HepG2 (cell line): Measurements from ENCODE around the gene COA7. TPM values are rescaled to one million over a fixed set of nuclear protein-coding genes. Genes with fewer than 3 reads are reported as not detected.

Source experiments
- ARNT ChIP-seq: fragments of 450-650 bp; IDR thresholded peaks from 2 replicates; pipeline ENCODE4 v1.6.1; 2017
- BCL3 ChIP-seq: sonication (generic); formaldehyde crosslinking; IDR thresholded peaks from 2 replicates; pipeline ENCODE4 v1.5.1; 2020; ENCODE audit warnings: mild to moderate bottlenecking, missing genetic modification reagents, moderate library complexity
- BCL6 ChIP-seq: IDR thresholded peaks from 2 replicates; pipeline ENCODE4 v1.6.1; 2016; ENCODE audit warnings: missing genetic modification reagents, missing compliant biosample characterization
- ESRRA ChIP-seq: sonication (generic); formaldehyde crosslinking; IDR thresholded peaks from 2 replicates; pipeline ENCODE4 v1.5.1; 2020; ENCODE audit warnings: mild to moderate bottlenecking, low read depth, missing genetic modification reagents
- FOSL2 ChIP-seq: sonication (generic); formaldehyde crosslinking; IDR thresholded peaks from 2 replicates; pipeline ENCODE4 v1.4.0; 2020; ENCODE audit warnings: missing genetic modification reagents
- HNF1B ChIP-seq: sonication (generic); formaldehyde crosslinking; IDR thresholded peaks from 2 replicates; pipeline ENCODE4 v1.5.1; 2020; ENCODE audit warnings: mild to moderate bottlenecking, moderate library complexity, missing genetic modification reagents
- JUNB ChIP-seq: sonication (generic); formaldehyde crosslinking; IDR thresholded peaks from 2 replicates; pipeline ENCODE4 v1.8.0; 2022; ENCODE audit warnings: missing genetic modification reagents, mild to moderate bottlenecking, borderline replicate concordance
- KDM1A ChIP-seq: IDR thresholded peaks from 2 replicates; pipeline ENCODE4 v1.6.1; 2016; ENCODE audit warnings: missing compliant biosample characterization
- KDM2A ChIP-seq: sonication (generic); formaldehyde crosslinking; IDR thresholded peaks from 2 replicates; pipeline ENCODE4 v1.4.0; 2020; ENCODE audit warnings: low read depth, missing genetic modification reagents, borderline replicate concordance
- KDM6A ChIP-seq: IDR thresholded peaks from 2 replicates; pipeline ENCODE4 v1.6.1; 2016; ENCODE audit warnings: low read depth
- KLF6 ChIP-seq: IDR thresholded peaks from 2 replicates; pipeline ENCODE4 v1.8.0; 2016; ENCODE audit warnings: missing biosample characterization, missing genetic modification reagents
- MNT ChIP-seq: fragments of 450-650 bp; IDR thresholded peaks from 2 replicates; pipeline ENCODE4 v1.6.1; 2016
- SAP130 ChIP-seq: IDR thresholded peaks from 2 replicates; pipeline ENCODE4 v1.6.1; 2016; ENCODE audit warnings: low read depth
- SMAD1 ChIP-seq: sonication (generic); formaldehyde crosslinking; IDR thresholded peaks from 2 replicates; pipeline ENCODE4 v1.4.0; 2020; ENCODE audit warnings: missing genetic modification reagents, low read depth, mild to moderate bottlenecking, borderline replicate concordance
- SNAI1 ChIP-seq: sonication (generic); formaldehyde crosslinking; IDR thresholded peaks from 2 replicates; pipeline ENCODE4 v1.5.0; 2020; ENCODE audit warnings: mild to moderate bottlenecking, missing genetic modification reagents, borderline replicate concordance
- TFAP4 ChIP-seq: sonication (generic); IDR thresholded peaks from 2 replicates; pipeline ENCODE4 v1.6.1; 2016; ENCODE audit warnings: low read depth, borderline replicate concordance
- USF2 ChIP-seq, 2 experiments: sonication (generic) in 1 of 2; formaldehyde crosslinking in 1 of 2; IDR thresholded peaks; 2 replicates each; pipeline versions ENCODE4 v1.5.1 to v1.6.1; 2011 to 2020; ENCODE audit warnings: borderline replicate concordance in 1 of 2, low read depth in 1 of 2, low read length in 1 of 2, mild to moderate bottlenecking in 1 of 2, missing genetic modification reagents in 1 of 2, moderate library complexity in 1 of 2
- ZNF20 ChIP-seq: sonication (generic); formaldehyde crosslinking; IDR thresholded peaks from 2 replicates; pipeline ENCODE4 v1.4.0; 2020; ENCODE audit warnings: mild to moderate bottlenecking, moderate library complexity, missing genetic modification reagents
- ZNF556 ChIP-seq: sonication (generic); formaldehyde crosslinking; IDR thresholded peaks from 2 replicates; pipeline ENCODE4 v1.4.0; 2020; ENCODE audit warnings: mild to moderate bottlenecking, missing genetic modification reagents, borderline replicate concordance
- ZNF569 ChIP-seq: sonication (generic); formaldehyde crosslinking; IDR thresholded peaks from 2 replicates; pipeline ENCODE4 v1.5.0; 2020; ENCODE audit warnings: mild to moderate bottlenecking, missing genetic modification reagents, moderate library complexity, borderline replicate concordance
- ZNF607 ChIP-seq: sonication (generic); formaldehyde crosslinking; IDR thresholded peaks from 2 replicates; pipeline ENCODE4 v1.5.1; 2020; ENCODE audit warnings: missing genetic modification reagents, mild to moderate bottlenecking, borderline replicate concordance
- polyA plus RNA-seq, 8 experiments: library from polyadenylated mRNA; depleted of rRNA in 3 of 8; stranded (reverse) in 7 of 8; unstranded in 1 of 8; fragments of >200 nt; fragmentation: Illumina TruSeq in 4 of 8; extraction: Trizol in 4 of 8; gene quantifications; 2 replicates each; pipeline versions ENCODE4 v1.2.1 to v1.2.3, GENCODE V29; 2011 to 2016; ENCODE audit warnings: low read depth in 4 of 8, missing spikeins in 1 of 8, mixed read lengths in 1 of 8; ENCODE audit not compliant: insufficient read depth in 1 of 8
- total RNA-seq, 5 experiments: library from RNA; depleted of rRNA; stranded (reverse); fragments of >200 nt; fragmentation: Illumina TruSeq; extraction: Trizol; gene quantifications; 2 replicates each; pipeline ENCODE4 v1.2.3, GENCODE V29; 2016; ENCODE audit warnings: low read depth in 1 of 5

COA7 gene
- total and polyA plus RNA-seq, 2 of the 13 experiments (the other 11 are each of a cell fraction or from before 2014, with no cell fraction given) = 12.3 to 30.4 TPM

GRCh38 chr1:52706941-52707926 is 9.1 kb upstream of the COA7 start (continued):
- TF ChIP-seq HNF1B (CRISPR knock-in tag) = 0 out of 2 replicates have a peak, but pooled peaks have one; percentile 47
- no peak for TF ChIP-seq BCL3 (CRISPR knock-in tag)
- TF ChIP-seq ARNT = no peak
- no peak for TF ChIP-seq ZNF20 (CRISPR knock-in tag)
- no peak for TF ChIP-seq SNAI1
- no peak for TF ChIP-seq USF2 (IDR thresholded peaks at IDR 0.05; ENCODE audit: low read depth, low read length)
- TF ChIP-seq USF2 (CRISPR knock-in tag; IDR thresholded peaks at IDR 0.05; ENCODE audit: borderline replicate concordance) = peak; percentile 14; the same call in 1 of the 2 replicates
- TF ChIP-seq TFAP4 = no peak
- 0 out of 2 replicates have a peak, but pooled peaks have one; percentile 37 for TF ChIP-seq KDM1A
- TF ChIP-seq ESRRA = no peak
- peak; percentile 88 for TF ChIP-seq MNT
- no peak for TF ChIP-seq JUNB
- no peak for TF ChIP-seq FOSL2 (CRISPR knock-in tag)
- no peak for TF ChIP-seq ZNF556 (CRISPR knock-in tag)
- TF ChIP-seq BCL6 (CRISPR knock-in tag) = no peak
- no peak for TF ChIP-seq ZNF569 (CRISPR knock-in tag)
- 0 out of 2 replicates have a peak, but pooled peaks have one; percentile 33 for TF ChIP-seq ZNF607
- no peak for TF ChIP-seq KLF6 (CRISPR knock-in tag)
- TF ChIP-seq SMAD1 (CRISPR knock-in tag) = no peak
- no peak for TF ChIP-seq KDM2A (CRISPR knock-in tag)
- peak; percentile 34 for TF ChIP-seq SAP130 (CRISPR knock-in tag)
- no peak for TF ChIP-seq KDM6A (CRISPR knock-in tag)
